ENCODE data around the gene CABP1.

The CABP1 gene

GRCh38 chr12:120631097-120631496, 9.3 kb upstream of the CABP1 start:
- DNase-seq (ENCODE audit: low read depth, low spot score): no peak

GRCh38 chr12:120640861-120641833, 721 bp downstream of the CABP1 start:
- DNase-seq (ENCODE audit: low read depth, low spot score): no peak

- no peak for DNase-seq (ENCODE audit: low read depth, low spot score)
These were observed 1.7 kb downstream of the CABP1 start for GRCh38 chr12:120642121-120642520.

- no peak for DNase-seq (ENCODE audit: low read depth, low spot score)
These were observed 2.4 kb downstream of the CABP1 start for GRCh38 chr12:120642826-120643225.

- DNase-seq (ENCODE audit: low read depth, low spot score): no peak
These were observed 3.1 kb downstream of the CABP1 start for GRCh38 chr12:120643574-120643973.

- DNase-seq (ENCODE audit: low read depth, low spot score): no peak
These were observed 5.6 kb downstream of the CABP1 start for GRCh38 chr12:120646044-120646443.

- no peak for DNase-seq (ENCODE audit: low read depth, low spot score)
These were observed 6.9 kb downstream of the CABP1 start for GRCh38 chr12:120647375-120647755.

- no peak for DNase-seq (ENCODE audit: low read depth, low spot score)
These were observed 9.2 kb downstream of the CABP1 start for GRCh38 chr12:120649442-120650232.

GRCh38 chr12:120650233-120650690, 9.8 kb downstream of the CABP1 start:
- no peak for DNase-seq (ENCODE audit: low read depth, low spot score)

GRCh38 chr12:120651821-120652220, 11.4 kb downstream of the CABP1 start:
- DNase-seq (ENCODE audit: low read depth, low spot score): no peak

- no peak for DNase-seq (ENCODE audit: low read depth, low spot score)
These were observed 12.4 kb downstream of the CABP1 start for GRCh38 chr12:120652656-120653435.

GRCh38 chr12:120653611-120654010, 13.2 kb downstream of the CABP1 start:
- DNase-seq (ENCODE audit: low read depth, low spot score): no peak

- no peak for DNase-seq (ENCODE audit: low read depth, low spot score)
These were observed 14.2 kb downstream of the CABP1 start for GRCh38 chr12:120654656-120655055.

GRCh38 chr12:120656008-120656407, 15.6 kb downstream of the CABP1 start:
- no peak for DNase-seq (ENCODE audit: low read depth, low spot score)

- DNase-seq (ENCODE audit: low read depth, low spot score): no peak
These were observed 18.1 kb downstream of the CABP1 start for GRCh38 chr12:120658286-120659150.

- DNase-seq (ENCODE audit: low read depth, low spot score): no peak
These were observed 18.7 kb downstream of the CABP1 start for GRCh38 chr12:120659151-120659525.

GRCh38 chr12:120661432-120661831, 21.0 kb downstream of the CABP1 start:
- no peak for DNase-seq (ENCODE audit: low read depth, low spot score)

GRCh38 chr12:120662879-120663278, 22.5 kb downstream of the CABP1 start:
- no peak for DNase-seq (ENCODE audit: low read depth, low spot score)

GRCh38 chr12:120663741-120664140, 23.3 kb downstream of the CABP1 start:
- no peak for DNase-seq (ENCODE audit: low read depth, low spot score)

- DNase-seq (ENCODE audit: low read depth, low spot score): no peak
These were observed 26.4 kb downstream of the CABP1 start for GRCh38 chr12:120666571-120667390.

Data from smooth muscle cell of the brain vasculature (primary cell).